IMR-90 (cell line): ENCODE data around the gene MYO1C. TPM values are rescaled to one million over a fixed set of nuclear protein-coding genes. Genes with fewer than 3 reads are reported as not detected.
"Not testable (repeated sequence)": the region's sequence is repeated elsewhere in the genome, so short reads cannot be mapped to it uniquely, and the experiment has no call there.

ENCODE experiments used
- ATAC-seq: fragments of 200-7000 bp; cut with Tn5 transposase; 2 replicates; pipeline ENCODE4 v1.9.1; 2020; ENCODE audit warnings: low read depth, mild to moderate bottlenecking, moderate library complexity
- BruUV-seq: library from RNA; stranded (reverse); fragments of 400-500 nt; replicated peaks from 2 replicates; lab custom pipeline; 2021; lab: Mats Ljungman, UMichigan
- CTCF ChIA-PET: fragments of 300-600 bp; formaldehyde crosslinking; extraction: SDS; loops from one replicate; lab custom pipeline; 2021; ENCODE audit warnings: antibody characterized with exemption; lab: Yijun Ruan, JAX
- POLR2A ChIA-PET: fragments of 300-600 bp; sonication (Branson Sonifier 250); formaldehyde crosslinking; loops from one replicate; lab custom pipeline; 2022; ENCODE audit warnings: antibody characterized with exemption; ENCODE audit not compliant: unreplicated experiment; lab: Charles Lee
- DNase-seq: peaks from one replicate; pipeline ENCODE4 v3.0.0; 2013
- H2AFZ ChIP-seq: replicated peaks from 2 replicates; pipeline ENCODE3; 2013; ENCODE audit warnings: low read length, mild to moderate bottlenecking; ENCODE audit not compliant: poor library complexity
- H2AK5ac ChIP-seq: 2 replicates; pipeline ENCODE4 v1.6.1; 2013; ENCODE audit warnings: low read depth, low read length, inconsistent platforms
- H2AK9ac ChIP-seq: replicated peaks from 2 replicates; pipeline ENCODE3; 2013; ENCODE audit warnings: mild to moderate bottlenecking, low read depth, low read length, moderate library complexity; ENCODE audit not compliant: poor library complexity
- H2BK120ac ChIP-seq: 2 replicates; pipeline ENCODE4 v1.6.1; 2013; ENCODE audit warnings: low read depth, low read length, inconsistent platforms
- H2BK15ac ChIP-seq: 3 replicates; pipeline ENCODE4 v1.6.1; 2013; ENCODE audit warnings: low read depth, low read length, inconsistent platforms
- H2BK20ac ChIP-seq: 2 replicates; pipeline ENCODE4 v1.6.1; 2013; ENCODE audit warnings: low read depth, mild to moderate bottlenecking, inconsistent platforms, low read length, moderate library complexity
- H2BK5ac ChIP-seq: 2 replicates; pipeline ENCODE4 v1.6.1; 2013; ENCODE audit warnings: mild to moderate bottlenecking, low read depth, low read length, inconsistent platforms; ENCODE audit not compliant: poor library complexity, severe bottlenecking
- H3K14ac ChIP-seq: replicated peaks from 2 replicates; pipeline ENCODE4 v1.6.1; 2013; ENCODE audit warnings: low read depth, low read length, inconsistent platforms
- H3K18ac ChIP-seq: 2 replicates; pipeline ENCODE4 v1.6.1; 2013; ENCODE audit warnings: low read depth, low read length, control low read depth
- H3K23ac ChIP-seq: 2 replicates; pipeline ENCODE4 v1.6.1; 2013; ENCODE audit warnings: low read depth, low read length, inconsistent platforms
- H3K27ac ChIP-seq: 2 replicates; pipeline ENCODE4 v1.5.1; 2013; ENCODE audit warnings: mild to moderate bottlenecking, control low read depth, low read length; ENCODE audit not compliant: insufficient read depth
- H3K27me3 ChIP-seq: 2 replicates; pipeline ENCODE4 v1.6.1; 2013; ENCODE audit warnings: low read length; ENCODE audit not compliant: control insufficient read depth, insufficient read depth
- H3K36me3 ChIP-seq: 2 replicates; pipeline ENCODE4 v1.6.1; 2013; ENCODE audit warnings: low read length, mixed read lengths; ENCODE audit not compliant: control insufficient read depth, insufficient read depth
- H3K4ac ChIP-seq: 2 replicates; pipeline ENCODE4 v1.6.1; 2013; ENCODE audit warnings: low read depth, low read length, inconsistent platforms
- H3K4me1 ChIP-seq: 2 replicates; pipeline ENCODE4 v1.6.1; 2013; ENCODE audit warnings: low read length, mixed read lengths; ENCODE audit not compliant: control insufficient read depth, insufficient read depth
- H3K4me2 ChIP-seq: 2 replicates; pipeline ENCODE4 v1.6.1; 2013; ENCODE audit warnings: low read depth, mild to moderate bottlenecking, control low read depth, low read length, moderate library complexity
- H3K4me3 ChIP-seq: 2 replicates; pipeline ENCODE4 v1.5.1; 2013; ENCODE audit warnings: low read depth, mild to moderate bottlenecking, control low read depth, low read length, moderate library complexity; ENCODE audit not compliant: insufficient read depth
- H3K56ac ChIP-seq: 2 replicates; pipeline ENCODE4 v1.6.1; 2013; ENCODE audit warnings: low read length, inconsistent platforms; ENCODE audit not compliant: insufficient read depth; ENCODE audit errors: extremely low read depth
- H3K79me1 ChIP-seq, 2 experiments: 2 replicates each; pipeline ENCODE4 v1.6.1; 2013; ENCODE audit warnings: low read length in 2 of 2, inconsistent platforms in 1 of 2, low read depth in 1 of 2
- H3K9ac ChIP-seq: 2 replicates; pipeline ENCODE4 v1.6.1; 2013; ENCODE audit warnings: low read depth, low read length, control low read depth
- H3K9me1 ChIP-seq: 2 replicates; pipeline ENCODE4 v1.6.1; 2013; ENCODE audit warnings: low read length, inconsistent platforms; ENCODE audit not compliant: insufficient read depth
- H3K9me3 ChIP-seq: 2 replicates; pipeline ENCODE4 v1.6.1; 2013; ENCODE audit warnings: low read length; ENCODE audit not compliant: control insufficient read depth, insufficient read depth
- H4K20me1 ChIP-seq: 2 replicates; pipeline ENCODE4 v1.6.1; 2013; ENCODE audit warnings: low read length, inconsistent platforms; ENCODE audit not compliant: insufficient read depth
- H4K5ac ChIP-seq: 2 replicates; pipeline ENCODE4 v1.6.1; 2013; ENCODE audit warnings: mild to moderate bottlenecking, low read depth, low read length, control low read depth
- H4K8ac ChIP-seq, 2 experiments: 2 replicates each; pipeline ENCODE4 v1.6.1; 2013; ENCODE audit warnings: low read depth in 2 of 2, low read length in 2 of 2, control low read depth in 1 of 2, inconsistent platforms in 1 of 2
- H4K91ac ChIP-seq: 2 replicates; pipeline ENCODE4 v1.6.1; 2013; ENCODE audit warnings: low read depth, low read length, inconsistent platforms; ENCODE audit not compliant: insufficient read depth
- WGBS, 2 experiments: methylation state at CpG; one replicate each; pipeline versions ENCODE4 v1.1.5 to v1.1.7; 2013; ENCODE audit warnings: missing lambda C conversion rate in 2 of 2; ENCODE audit not compliant: insufficient read length in 1 of 2; ENCODE audit errors: extremely low coverage in 2 of 2; 5-methylcytosine and 5-hydroxymethylcytosine counted together
- dilution Hi-C: fragments of 300-500 bp; cut with HindIII; formaldehyde crosslinking; loops from one replicate; pipeline ENCODE4 v1.14.3; 2018; ENCODE audit warnings: low sequenced_read_pairs; ENCODE audit not compliant: unreplicated experiment
- in situ Hi-C: fragments of 300-500 bp; cut with MboI; formaldehyde crosslinking; loops from 3 replicates; pipeline ENCODE4 v1.14.3; 2019; ENCODE audit warnings: low sequenced_read_pairs, inconsistent platforms, mixed read lengths
- intact Hi-C: fragments of 100-400 bp; cut with micrococcal nuclease; formaldehyde crosslinking; loops from 2 replicates; pipeline ENCODE4 v1.10.0; 2022
- polyA plus RNA-seq, 3 experiments: library from polyadenylated mRNA; depleted of rRNA; stranded (reverse); fragments of >200 nt; gene quantifications; 2 replicates each; pipeline ENCODE4 v1.2.3, GENCODE V29; 2012; ENCODE audit warnings: low replicate concordance in 1 of 3
- total RNA-seq: library from RNA; depleted of rRNA; stranded (reverse); fragments of >200 nt; gene quantifications from 2 replicates; pipeline ENCODE4 v1.2.3, GENCODE V29; 2012

MYO1C gene
- total and polyA plus RNA-seq, 2 of the 4 experiments (the other 2 are of a cell fraction), result 162 to 196 TPM

- H2AK9ac ChIP-seq, H3K9me3 ChIP-seq, H3K56ac ChIP-seq, DNase-seq, H2BK5ac ChIP-seq, H2BK15ac ChIP-seq, H3K18ac ChIP-seq, BruUV-seq, H3K23ac ChIP-seq, intact Hi-C loops, H2BK120ac ChIP-seq, H2AK5ac ChIP-seq, H3K4me2 ChIP-seq, H3K4me1 ChIP-seq, CTCF ChIA-PET, H3K4me3 ChIP-seq, dilution Hi-C loops, H4K8ac ChIP-seq, H4K91ac ChIP-seq, H4K5ac ChIP-seq, POLR2A ChIA-PET, H3K9me1 ChIP-seq, H3K14ac ChIP-seq, H2AFZ ChIP-seq, ATAC-seq, H3K27me3 ChIP-seq, H3K9ac ChIP-seq, H4K20me1 ChIP-seq, in situ Hi-C loops, H3K4ac ChIP-seq, H2BK20ac ChIP-seq, H3K27ac ChIP-seq: not testable (repeated sequence)
- H3K79me1 ChIP-seq, result peaks cover 3 to 18% of the 10 kb centered on the region in 2 experiments; a peak in 3 of 4 replicates
- H3K36me3 ChIP-seq, result peaks cover 37% of the 10 kb centered on the region
- WGBS, 2 experiments, result 94% methylated on average over 11 of the region's 25 CpGs; no CpG with 5 or more reads in 1 of the 2 experiments
Measured at GRCh38 chr17:1508709-1509108, 16.2 kb upstream of the MYO1C start.
